A172 (cell line): ENCODE data around the gene PCSK4. TPM values are rescaled to one million over a fixed set of nuclear protein-coding genes. Genes with fewer than 3 reads are reported as not detected.
"Not testable (repeated sequence)": the region's sequence is repeated elsewhere in the genome, so short reads cannot be mapped to it uniquely, and the experiment has no call there.

Experiments used
- DNase-seq: peaks from one replicate; pipeline ENCODE4 v3.0.0-alpha.2; 2015; ENCODE audit warnings: low spot score
- total RNA-seq: library from RNA; depleted of rRNA; stranded (reverse); fragments of >200 nt; shearing (Covaris generic); gene quantifications from 2 replicates; pipeline ENCODE4 v1.2.3, GENCODE V29; 2014

Gene PCSK4
- total RNA-seq, 1 experiment from 2014 or later, result 3.1 TPM

DNA sequence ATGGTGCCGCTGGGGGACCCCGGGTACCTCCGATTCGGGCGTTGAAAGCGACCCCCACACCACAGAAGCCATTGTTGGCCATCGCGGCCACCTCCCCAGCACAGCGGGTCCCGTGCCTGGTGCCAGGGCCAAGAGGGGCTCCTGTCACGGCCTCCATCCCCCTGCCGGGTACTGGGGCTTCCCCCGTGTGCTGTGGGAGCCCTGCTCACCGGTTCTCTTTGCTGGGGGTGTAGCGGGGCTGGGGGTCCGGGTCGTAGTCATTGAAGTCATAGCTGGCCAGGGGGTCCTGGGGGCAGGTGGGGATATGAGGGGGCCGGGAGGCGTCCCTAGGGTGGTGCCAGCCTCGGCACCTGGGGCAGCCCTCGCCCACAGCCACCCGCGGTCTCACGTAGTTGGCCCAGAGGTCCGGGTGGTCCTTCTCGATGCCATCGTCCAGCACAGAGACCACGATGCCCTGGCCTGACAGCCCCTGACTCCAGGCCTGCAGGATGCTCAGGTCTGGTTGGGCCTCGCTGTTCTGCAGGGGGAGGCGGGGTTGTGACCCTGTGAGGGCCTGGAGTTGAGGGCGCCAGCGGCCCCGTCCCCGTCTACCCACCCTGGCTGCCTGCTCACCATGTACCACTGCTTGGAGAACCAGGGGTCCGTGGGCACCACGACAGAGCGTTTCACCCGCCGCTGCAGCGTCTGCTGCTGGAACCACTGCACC is 2.4 kb downstream of the PCSK4 start:
- DNase-seq, result no peak

GRCh38 chr19:1486720-1487575 is 3.2 kb downstream of the PCSK4 start:
- DNase-seq, result no peak

- DNase-seq, result no peak
These were observed 6.1 kb downstream of the PCSK4 start for GRCh38 chr19:1483979-1484428.

DNA sequence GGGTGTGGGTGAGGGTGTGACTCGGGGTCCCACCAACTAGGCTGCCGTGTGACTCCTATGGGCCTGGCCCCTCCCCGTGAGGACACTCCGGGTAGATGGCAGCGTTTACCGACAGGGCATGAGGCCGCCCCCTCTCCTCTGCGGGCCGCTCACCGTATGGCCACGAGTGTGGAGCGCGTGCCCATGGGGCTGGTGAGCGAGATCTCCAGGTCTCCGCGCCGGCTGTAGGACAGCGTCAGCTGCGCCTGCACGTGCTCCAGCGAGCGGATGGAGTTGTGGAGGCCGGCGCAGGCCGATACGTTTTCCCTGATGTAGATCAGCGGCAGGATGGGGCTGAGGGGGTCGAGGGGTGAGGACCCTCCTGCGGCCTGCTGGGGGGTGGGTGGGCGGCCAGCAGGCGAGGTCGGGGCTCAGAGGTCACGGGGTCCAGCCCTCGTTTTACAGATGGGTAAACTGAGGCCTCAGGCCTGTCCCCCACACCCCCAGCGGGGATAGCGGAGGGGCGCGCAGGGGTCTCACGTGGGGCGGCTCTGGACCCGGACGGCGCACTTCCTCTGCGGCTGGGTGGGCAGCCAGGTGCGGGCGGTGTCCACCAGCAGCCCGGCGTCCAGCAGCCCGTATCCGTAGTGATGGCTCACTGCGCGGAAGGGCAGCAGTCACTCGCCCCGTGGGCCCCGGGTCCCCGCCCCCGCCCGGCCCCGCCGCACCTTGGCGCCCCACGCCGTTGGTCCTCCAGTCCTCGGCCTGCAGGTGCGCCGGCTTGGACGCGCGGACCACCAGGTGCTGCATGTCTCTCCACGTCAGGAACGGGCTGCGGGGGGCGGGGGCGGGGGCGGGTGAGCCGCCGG is 6.8 kb downstream of the PCSK4 start:
- no peak for DNase-seq

DNA sequence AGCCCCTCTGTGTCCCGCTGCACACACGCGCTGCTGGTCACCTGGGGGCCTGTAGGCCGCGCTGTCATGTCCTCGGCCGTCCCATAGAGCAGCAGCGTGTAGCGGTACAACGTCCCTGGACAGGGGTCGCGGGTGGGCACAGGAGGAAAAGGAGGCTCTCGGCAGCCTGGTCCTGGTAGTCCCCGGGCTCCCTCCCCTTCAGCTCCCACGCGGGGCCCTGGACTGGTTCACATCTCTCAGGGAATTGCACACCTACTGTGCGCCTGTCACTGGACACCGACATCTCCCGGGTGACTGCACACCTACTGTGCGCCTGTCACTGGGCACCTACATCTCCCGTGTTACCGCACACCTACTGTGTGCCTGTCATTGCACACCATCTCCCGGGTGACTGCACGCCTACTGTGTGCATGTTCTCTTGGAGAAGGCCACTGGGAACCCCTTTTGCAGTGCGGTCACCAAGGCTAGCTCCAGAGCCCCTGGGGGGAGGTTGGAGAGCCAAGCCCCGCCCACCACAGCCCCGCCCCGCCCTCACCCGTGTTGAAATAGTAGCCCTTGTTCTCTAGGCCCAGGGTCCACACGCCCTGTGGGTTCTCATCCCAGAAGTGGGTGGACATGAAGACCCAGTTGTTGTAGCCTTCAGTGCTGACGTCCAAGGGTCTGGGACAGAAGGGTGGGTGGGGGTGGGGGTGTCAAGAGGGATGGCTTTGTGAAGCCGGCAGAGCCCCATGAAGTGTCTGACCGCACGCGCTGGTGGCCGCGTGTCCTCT is 7.6 kb downstream of the PCSK4 start:
- no peak for DNase-seq

GRCh38 chr19:1481893-1482360 is 8.2 kb downstream of the PCSK4 start:
- DNase-seq, result no peak

- DNase-seq, result no peak
These were observed 8.8 kb downstream of the PCSK4 start for GRCh38 chr19:1481224-1481892.

DNA sequence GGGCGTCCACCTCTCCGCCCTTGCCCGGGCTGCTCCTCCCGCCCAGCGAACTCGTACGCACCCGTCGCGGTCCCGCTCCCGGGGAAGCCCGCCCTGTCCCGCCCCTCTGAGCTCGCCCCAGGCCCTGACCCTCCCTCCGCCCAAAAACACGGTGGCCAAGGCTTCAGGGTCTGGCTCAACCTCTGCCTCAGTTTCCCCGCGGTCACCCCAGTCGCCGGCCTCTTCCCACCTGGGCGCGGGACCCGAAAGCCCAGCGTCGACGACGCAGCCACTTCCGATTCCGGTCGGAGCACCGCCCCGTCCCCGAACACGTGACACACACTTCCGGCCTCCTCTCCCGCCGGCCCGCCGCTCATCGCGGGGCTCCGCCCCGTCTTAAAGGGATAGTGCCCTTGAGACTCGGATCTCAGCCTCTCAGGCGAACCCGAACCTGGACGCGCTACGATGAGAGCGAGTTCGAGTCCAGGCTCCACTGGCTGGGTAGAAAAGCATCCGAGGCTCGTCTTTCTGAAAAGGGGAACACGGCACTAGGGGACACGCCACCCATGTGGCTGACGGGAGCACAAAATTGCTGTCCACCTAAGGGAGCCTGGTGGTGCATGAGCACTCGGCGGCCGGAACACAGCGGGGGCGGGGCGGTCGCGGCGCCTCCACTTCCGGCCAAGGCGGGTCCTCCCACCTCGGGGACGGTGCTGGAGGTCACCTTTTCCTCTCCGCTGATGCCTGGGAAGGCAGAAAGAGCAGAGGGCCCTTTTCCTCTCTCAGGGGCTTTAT is 11.0 kb downstream of the PCSK4 start, which contains the start of gene C19orf25:
TSS of gene C19orf25 (minus strand) at position 282 of the 774 bp plus-strand sequence. CDS start 312 bp downstream, outside the sequence.
- peak; percentile 90 for DNase-seq

DNA sequence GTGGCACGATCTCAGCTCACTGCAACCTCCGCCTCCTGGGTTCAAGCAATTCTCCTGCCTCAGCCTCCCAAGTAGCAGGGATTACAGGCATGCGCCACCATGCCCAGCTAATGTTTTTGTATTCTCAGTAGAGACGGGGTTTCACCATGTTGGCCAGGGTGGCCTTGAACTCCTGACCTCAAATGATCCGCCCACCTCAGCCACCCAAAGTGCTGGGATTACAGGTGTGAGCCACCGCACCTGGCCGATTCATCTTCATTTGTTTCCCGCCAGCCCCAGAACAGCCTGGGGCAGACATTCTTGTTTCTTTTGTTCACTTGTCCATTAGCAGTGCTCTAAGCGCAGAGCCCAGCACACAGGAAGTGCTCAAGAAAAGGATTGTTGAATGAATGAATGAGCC is 13.1 kb downstream of the PCSK4 start:
- not testable (repeated sequence) for DNase-seq

GRCh38 chr19:1475751-1476437 is 14.3 kb downstream of the PCSK4 start:
- DNase-seq, result no peak

DNA sequence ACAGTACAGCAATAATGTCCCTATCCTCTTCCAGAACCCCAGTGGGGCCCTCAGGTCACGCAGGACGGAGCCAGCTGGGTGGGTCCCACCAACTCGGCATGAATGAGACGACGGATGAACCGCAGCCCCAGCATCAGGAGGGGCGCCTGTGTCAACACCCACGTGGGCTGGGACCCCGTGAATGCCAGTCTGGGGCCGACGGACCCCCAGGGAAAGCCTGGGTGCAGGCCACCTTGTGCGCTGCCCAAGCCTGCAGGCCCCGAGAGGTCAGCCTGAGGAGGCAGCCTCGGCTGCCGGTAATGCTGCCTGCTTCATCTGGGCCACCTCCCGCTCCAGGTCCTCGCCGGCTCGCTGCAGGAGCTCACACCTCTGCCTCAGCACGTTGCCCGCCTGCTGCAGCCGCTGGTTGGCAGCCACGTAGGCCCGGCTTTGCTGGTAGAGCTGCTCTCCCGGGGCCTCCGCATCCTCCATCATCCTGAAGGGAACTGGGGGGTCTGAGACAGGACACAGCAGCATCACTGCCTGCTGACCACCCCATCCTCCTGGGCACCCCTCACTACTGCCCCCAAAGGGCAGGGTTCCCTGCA is 15.3 kb downstream of the PCSK4 start:
- DNase-seq, result no peak

GRCh38 chr19:1474011-1474764 is 16.0 kb downstream of the PCSK4 start:
- DNase-seq, result no peak

GRCh38 chr19:1473085-1473851 is 16.9 kb downstream of the PCSK4 start:
- no peak for DNase-seq

DNA sequence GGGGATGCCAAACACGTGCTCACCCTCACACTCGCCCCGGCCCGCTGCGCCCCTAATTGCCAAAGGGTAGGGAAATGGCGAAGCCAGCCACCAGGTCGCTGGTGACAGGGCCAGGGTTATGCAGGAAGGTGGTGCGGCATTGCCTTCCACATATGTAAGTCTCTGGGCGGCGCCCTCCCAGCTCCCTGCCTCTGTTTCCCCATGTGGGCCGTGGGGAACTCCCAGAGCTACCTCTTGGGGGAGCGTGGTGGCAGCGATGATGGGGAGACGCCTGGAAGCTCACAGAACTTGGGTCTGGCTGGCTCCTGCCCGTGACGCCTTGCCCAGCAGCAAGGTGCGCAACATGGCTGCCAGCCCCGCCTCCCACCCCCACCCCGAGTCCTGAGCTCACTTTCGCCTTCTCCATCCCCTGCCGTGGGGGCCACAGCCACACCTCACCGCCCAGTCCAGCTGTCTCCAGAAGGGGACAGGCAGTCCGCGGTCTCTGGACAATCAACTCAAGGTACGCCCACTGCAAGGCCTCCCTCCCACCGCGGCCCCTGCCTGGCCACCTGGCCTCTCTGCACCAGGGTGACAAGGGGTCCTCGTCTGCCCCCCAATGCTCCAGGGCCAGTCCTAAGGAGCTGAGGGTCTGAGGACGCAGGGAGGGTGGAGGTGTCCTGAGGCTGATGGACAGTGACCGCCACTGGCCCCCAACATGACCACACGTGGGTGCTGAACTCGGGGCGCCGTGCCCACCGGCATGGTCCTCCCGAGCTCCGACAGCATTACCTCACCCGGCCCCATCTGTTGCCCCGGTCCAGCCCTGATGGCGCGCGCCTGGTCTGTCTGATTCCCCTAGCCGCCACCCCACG is 17.7 kb downstream of the PCSK4 start:
- DNase-seq, result no peak

GRCh38 chr19:1471515-1472160 is 18.5 kb downstream of the PCSK4 start:
- no peak for DNase-seq
